ENCODE data around the gene VIP.

- TF ChIP-seq POLR2A (IDR thresholded peaks at IDR 0.05; ENCODE audit: borderline replicate concordance, extremely low read depth, insufficient read depth, insufficient read length) (no peak), CTCF (IDR thresholded peaks at IDR 0.05 in 2 of 3, conservative IDR thresholded peaks at IDR 0.05 in 1 of 3; ENCODE audit: borderline replicate concordance in 1 of 3, insufficient read depth in 1 of 3, low read depth in 2 of 3, low read length in 2 of 3) (no peak), SIN3A (IDR thresholded peaks at IDR 0.05; ENCODE audit: low read depth) (no peak), EZH2phosphoT487 (IDR thresholded peaks at IDR 0.05; ENCODE audit: borderline replicate concordance) (no peak)
Observed at GRCh38 chr6:152721956-152722355, 28.6 kb upstream of the VIP start.
